Small intestine (tissue), 7 donors: ENCODE data around the gene MSX1. TPM values are rescaled to one million over a fixed set of nuclear protein-coding genes. Genes with fewer than 3 reads are reported as not detected.

Experiments
- DNase-seq, 2 donors: peaks; one replicate each; pipeline versions ENCODE4 v3.0.0 to v3.0.0-alpha.2; 2013
- FAIRE-seq: peaks from 2 replicates; lab custom pipeline; 2012; peaks lifted over from hg19 to GRCh38; lab: Jason Lieb, UNC
- H3K27ac ChIP-seq, 3 donors: one replicate each; pipeline ENCODE4 v1.5.1; 2013; ENCODE audit warnings: low read length in 2 of 3, mild to moderate bottlenecking in 2 of 3, control low read depth in 1 of 3, inconsistent platforms in 1 of 3, low read depth in 1 of 3, moderate library complexity in 1 of 3
- H3K27me3 ChIP-seq, 3 donors: one replicate each; pipeline ENCODE4 v1.6.1; 2013; ENCODE audit warnings: low read length in 3 of 3, inconsistent platforms in 1 of 3; ENCODE audit not compliant: control insufficient read depth in 3 of 3, insufficient read depth in 3 of 3
- H3K36me3 ChIP-seq, 3 donors: one replicate each; pipeline ENCODE4 v1.6.1; 2013; ENCODE audit warnings: low read length in 3 of 3, inconsistent platforms in 1 of 3, low read depth in 1 of 3, mild to moderate bottlenecking in 1 of 3, moderate library complexity in 1 of 3; ENCODE audit not compliant: control insufficient read depth in 3 of 3, insufficient read depth in 2 of 3
- H3K4me1 ChIP-seq, 3 donors: one replicate each; pipeline ENCODE4 v1.6.1; 2013; ENCODE audit warnings: low read length in 2 of 3, inconsistent platforms in 1 of 3, low read depth in 1 of 3, mild to moderate bottlenecking in 1 of 3, moderate library complexity in 1 of 3; ENCODE audit not compliant: control insufficient read depth in 3 of 3, insufficient read depth in 2 of 3
- H3K4me3 ChIP-seq, 3 donors: one replicate each; pipeline ENCODE4 v1.5.1; 2013; ENCODE audit warnings: low read length in 3 of 3, control low read depth in 1 of 3, inconsistent platforms in 1 of 3, low read depth in 1 of 3, mild to moderate bottlenecking in 1 of 3, moderate library complexity in 1 of 3
- H3K9me3 ChIP-seq, 2 donors: one replicate each; pipeline ENCODE4 v1.6.1; 2013; ENCODE audit warnings: low read depth in 1 of 2, low read length in 1 of 2; ENCODE audit not compliant: control insufficient read depth in 2 of 2, insufficient read depth in 1 of 2
- WGBS, 3 donors: extraction: QIAGEN DNeasy Blood & Tissue Kit; methylation state at CpG; one replicate each; pipeline ENCODE4 v1.1.7; 2013; 5-methylcytosine and 5-hydroxymethylcytosine counted together
- polyA plus RNA-seq, 4 donors: library from polyadenylated mRNA; stranded (reverse) in 3 of 4; unstranded in 1 of 4; fragments of 200-250 nt in 3 of 4; fragments of 120-200 nt in 1 of 4; gene quantifications; one replicate each; pipeline versions ENCODE4 v1.2.1 to v1.2.3, GENCODE V29; 2013
- donor health status: healthy with polysubstance abuse.
- donor health status: control.
- donor health status: control.
- donor health status: Bipolar disorder and iron deficiency.
- donor health status: healthy.

The MSX1 gene
- polyA plus RNA-seq, 4 donors, result 0.67 to 4.3 TPM; not detected in 2

GRCh38 chr4:4852591-4853362 lies 6.7 kb upstream of the MSX1 start:
- H3K27ac ChIP-seq, result no peak overlapping the region
- peak overlapping the region in 1 of 3 donors; percentile 7 for H3K4me3 ChIP-seq
- peaks cover 0 to 18% (median 2%) of the 10 kb centered on the region in 3 donors for H3K4me1 ChIP-seq
- no peak for FAIRE-seq
- 1 to 3% (median 3%) methylated on average over 40 to 42 of the region's 42 CpGs for WGBS, 3 donors
- no peaks in the 10 kb centered on the region for H3K36me3 ChIP-seq
- peaks cover 0 to 7% of the 10 kb centered on the region in 2 donors for H3K9me3 ChIP-seq
- H3K27me3 ChIP-seq, result peaks cover 0 to 85% (median 56%) of the 10 kb centered on the region in 3 donors
- peak in 1 of 2 donors; percentile 66 for DNase-seq

- no peak for FAIRE-seq
- Histone ChIP-seq H3K27ac (no peak overlapping the region), H3K9me3 (peaks cover 0 to 11% of the 10 kb centered on the region in 2 donors), H3K27me3 (peaks cover 0 to 88% (median 61%) of the 10 kb centered on the region in 3 donors), H3K4me3 (no peak overlapping the region), H3K36me3 (no peaks in the 10 kb centered on the region), H3K4me1 (peaks cover 0 to 19% (median 2%) of the 10 kb centered on the region in 3 donors)
- peak in 1 of 2 donors; percentile 33 for DNase-seq
- WGBS, 3 donors, result 2 to 5% (median 4%) methylated on average over 25 to 26 of the region's 26 CpGs
Measured at GRCh38 chr4:4853371-4853823, 6.1 kb upstream of the MSX1 start.

- WGBS, 3 donors, result 18 to 36% (median 33%) methylated on average over 24 of the region's 24 CpGs
- Histone ChIP-seq H3K27me3 (peaks cover 0 to 92% (median 65%) of the 10 kb centered on the region in 3 donors), H3K36me3 (no peaks in the 10 kb centered on the region), H3K27ac (no peak overlapping the region), H3K9me3 (peaks cover 0 to 11% of the 10 kb centered on the region in 2 donors), H3K4me1 (peaks cover 0 to 21% (median 2%) of the 10 kb centered on the region in 3 donors), H3K4me3 (no peak overlapping the region)
- FAIRE-seq (no peak), DNase-seq (no peak)
Measured at GRCh38 chr4:4853921-4854648, 5.4 kb upstream of the MSX1 start.

- Histone ChIP-seq H3K4me3 (no peak overlapping the region), H3K9me3 (peaks cover 0 to 11% of the 10 kb centered on the region in 2 donors), H3K27ac (no peak overlapping the region), H3K36me3 (no peaks in the 10 kb centered on the region), H3K4me1 (peaks cover 2 to 21% (median 2%) of the 10 kb centered on the region in 3 donors), H3K27me3 (peaks cover 5 to 88% (median 62%) of the 10 kb centered on the region in 3 donors)
- no peak for DNase-seq
- no peak for FAIRE-seq
- WGBS, 3 donors, result 5 to 9% (median 7%) methylated on average over 31 of the region's 31 CpGs
Measured at GRCh38 chr4:4854649-4855295, 4.7 kb upstream of the MSX1 start.

- WGBS, 3 donors, result 3 to 7% (median 3%) methylated on average over 33 of the region's 33 CpGs
- Histone ChIP-seq H3K4me1 (peaks cover 2 to 22% (median 5%) of the 10 kb centered on the region in 3 donors), H3K36me3 (no peaks in the 10 kb centered on the region), H3K9me3 (peaks cover 0 to 11% of the 10 kb centered on the region in 2 donors), H3K4me3 (no peak overlapping the region), H3K27ac (no peak overlapping the region), H3K27me3 (peaks cover 5 to 89% (median 58%) of the 10 kb centered on the region in 3 donors)
- FAIRE-seq (no peak), DNase-seq (no peak)
Measured at GRCh38 chr4:4855301-4856070, 4.0 kb upstream of the MSX1 start.

- 2% methylated on average over 56 to 61 of the region's 61 CpGs for WGBS, 3 donors
- FAIRE-seq (no peak), DNase-seq (peak in 1 of 2 donors; percentile 56)
- Histone ChIP-seq H3K27me3 (peaks cover 5 to 93% (median 58%) of the 10 kb centered on the region in 3 donors), H3K27ac (no peak overlapping the region), H3K9me3 (peaks cover 0 to 11% of the 10 kb centered on the region in 2 donors), H3K36me3 (no peaks in the 10 kb centered on the region), H3K4me3 (peak overlapping the region in 1 of 3 donors; percentile 12), H3K4me1 (peaks cover 2 to 28% (median 8%) of the 10 kb centered on the region in 3 donors)
Measured at GRCh38 chr4:4856071-4857000, 3.1 kb upstream of the MSX1 start.
